HG02588 (cell line): ENCODE results near the gene WDR37.
"Not testable (repeated sequence)": the region's sequence is repeated elsewhere in the genome, so short reads cannot be mapped to it uniquely, and the experiment has no call there.

Source experiments
- ATAC-seq: cut with Tn5 transposase; IDR thresholded peaks from one replicate; pipeline ENCODE4 v1.9.1; 2021; ENCODE audit warnings: mild to moderate bottlenecking, moderate library complexity; ENCODE audit not compliant: unreplicated experiment

WDR37 gene

GRCh38 chr10:1056326-1057105 lies at the start of gene WDR37:
TSS of gene WDR37 (plus strand) at chr10:1056385. CDS start at chr10:1072156, 15,771 bp downstream.
- ATAC-seq = peak; percentile 93

- no peak for ATAC-seq
These were observed 49.6 kb upstream of the WDR37 start for GRCh38 chr10:1006573-1006972.

- no peak for ATAC-seq
These were observed 48.6 kb upstream of the WDR37 start for GRCh38 chr10:1007583-1007982.

GRCh38 chr10:1009071-1009494 lies 47.1 kb upstream of the WDR37 start:
- no peak for ATAC-seq

- ATAC-seq = not testable (repeated sequence)
These were observed 46.2 kb upstream of the WDR37 start for GRCh38 chr10:1009947-1010346.

GRCh38 chr10:1010703-1011102 lies 45.5 kb upstream of the WDR37 start:
- no peak for ATAC-seq

- no peak for ATAC-seq
These were observed 44.5 kb upstream of the WDR37 start for GRCh38 chr10:1011696-1012095.

GRCh38 chr10:1015688-1016087 lies 40.5 kb upstream of the WDR37 start:
- ATAC-seq = no peak

- no peak for ATAC-seq
These were observed 36.8 kb upstream of the WDR37 start for GRCh38 chr10:1019362-1019761.

GRCh38 chr10:1020460-1020859 lies 35.7 kb upstream of the WDR37 start:
- ATAC-seq = no peak

GRCh38 chr10:1020958-1021357 lies 35.2 kb upstream of the WDR37 start:
- no peak for ATAC-seq

- ATAC-seq = no peak
These were observed 33.8 kb upstream of the WDR37 start for GRCh38 chr10:1022413-1022812.

GRCh38 chr10:1024103-1024502 lies 32.1 kb upstream of the WDR37 start:
- no peak for ATAC-seq

GRCh38 chr10:1025683-1026082 lies 30.5 kb upstream of the WDR37 start, which contains the start of gene IDI2:
TSS of gene IDI2 (minus strand) at chr10:1025859. CDS start at chr10:1024723, 1,136 bp downstream.
- no peak for ATAC-seq

GRCh38 chr10:1026578-1026977 lies 29.6 kb upstream of the WDR37 start:
- ATAC-seq = no peak

- ATAC-seq = no peak
These were observed 26.3 kb upstream of the WDR37 start for GRCh38 chr10:1029838-1030237.

- ATAC-seq = no peak
These were observed 22.6 kb upstream of the WDR37 start for GRCh38 chr10:1033601-1034000.

- no peak for ATAC-seq
These were observed 21.4 kb upstream of the WDR37 start for GRCh38 chr10:1034758-1035157.

GRCh38 chr10:1035201-1035600 lies 21.0 kb upstream of the WDR37 start:
- ATAC-seq = no peak

GRCh38 chr10:1036341-1036791 lies 19.8 kb upstream of the WDR37 start:
- ATAC-seq = peak; percentile 79

- no peak for ATAC-seq
These were observed 19.1 kb upstream of the WDR37 start for GRCh38 chr10:1037098-1037497.

GRCh38 chr10:1038769-1039168 lies 17.4 kb upstream of the WDR37 start:
- not testable (repeated sequence) for ATAC-seq

GRCh38 chr10:1040133-1040532 lies 16.1 kb upstream of the WDR37 start:
- no peak for ATAC-seq
